ENCODE data around the gene IQSEC1. TPM values are rescaled to one million over a fixed set of nuclear protein-coding genes. Genes with fewer than 3 reads are reported as not detected.

The IQSEC1 gene
- total and polyA plus RNA-seq, 8 donors: 24.9 to 57.0 (median 34.2) TPM

GRCh38 chr3:13045904-13046568 lies 27.2 kb downstream of the IQSEC1 start:
- Histone ChIP-seq H3K27ac (no peak overlapping the region), H3K27me3 (no peaks in the 10 kb centered on the region), H3K4me3 (no peak overlapping the region), H3K4me1 (peaks cover 0 to 13% of the 10 kb centered on the region in 2 donors), H3K9me3 (no peaks in the 10 kb centered on the region), H3K36me3 (no peaks in the 10 kb centered on the region)
- ATAC-seq: peak; percentile 66
- TF ChIP-seq, protein P1, sequence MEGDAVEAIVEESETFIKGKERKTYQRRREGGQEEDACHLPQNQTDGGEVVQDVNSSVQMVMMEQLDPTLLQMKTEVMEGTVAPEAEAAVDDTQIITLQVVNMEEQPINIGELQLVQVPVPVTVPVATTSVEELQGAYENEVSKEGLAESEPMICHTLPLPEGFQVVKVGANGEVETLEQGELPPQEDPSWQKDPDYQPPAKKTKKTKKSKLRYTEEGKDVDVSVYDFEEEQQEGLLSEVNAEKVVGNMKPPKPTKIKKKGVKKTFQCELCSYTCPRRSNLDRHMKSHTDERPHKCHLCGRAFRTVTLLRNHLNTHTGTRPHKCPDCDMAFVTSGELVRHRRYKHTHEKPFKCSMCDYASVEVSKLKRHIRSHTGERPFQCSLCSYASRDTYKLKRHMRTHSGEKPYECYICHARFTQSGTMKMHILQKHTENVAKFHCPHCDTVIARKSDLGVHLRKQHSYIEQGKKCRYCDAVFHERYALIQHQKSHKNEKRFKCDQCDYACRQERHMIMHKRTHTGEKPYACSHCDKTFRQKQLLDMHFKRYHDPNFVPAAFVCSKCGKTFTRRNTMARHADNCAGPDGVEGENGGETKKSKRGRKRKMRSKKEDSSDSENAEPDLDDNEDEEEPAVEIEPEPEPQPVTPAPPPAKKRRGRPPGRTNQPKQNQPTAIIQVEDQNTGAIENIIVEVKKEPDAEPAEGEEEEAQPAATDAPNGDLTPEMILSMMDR (IDR thresholded peaks at IDR 0.05): no peak
- intact Hi-C loops (cut with DNase I): no loop called here
- DNase-seq: peak in 2 of 4 donors; percentile 53 to 83

GRCh38 chr3:13045241-13045903 lies 27.9 kb downstream of the IQSEC1 start:
- TF ChIP-seq, protein P1 (IDR thresholded peaks at IDR 0.05): no peak
- intact Hi-C loops (cut with DNase I): no loop called here
- H3K27me3 ChIP-seq: no peaks in the 10 kb centered on the region

GRCh38 chr3:13044496-13045240 lies 28.6 kb downstream of the IQSEC1 start:
- Histone ChIP-seq H3K4me1 (peaks cover 0 to 13% of the 10 kb centered on the region in 2 donors), H3K4me3 (no peak overlapping the region), H3K36me3 (no peaks in the 10 kb centered on the region), H3K27ac (no peak overlapping the region), H3K27me3 (no peaks in the 10 kb centered on the region), H3K9me3 (no peaks in the 10 kb centered on the region)
- ATAC-seq: no peak
- intact Hi-C loops (cut with DNase I): no loop called here
- TF ChIP-seq, protein P1 (IDR thresholded peaks at IDR 0.05): no peak
- no peak for DNase-seq

More at GRCh38 chr3:13045241-13045903, 27.9 kb downstream of the IQSEC1 start:
- H3K27ac ChIP-seq: no peak overlapping the region
- ATAC-seq (no peak), DNase-seq (peak in 1 of 4 donors; percentile 66)
- H3K36me3 ChIP-seq: no peaks in the 10 kb centered on the region
- no peak overlapping the region for H3K4me3 ChIP-seq
- no peaks in the 10 kb centered on the region for H3K9me3 ChIP-seq
- H3K4me1 ChIP-seq: peaks cover 0 to 13% of the 10 kb centered on the region in 2 donors

GRCh38 chr3:13043656-13044055 lies 29.6 kb downstream of the IQSEC1 start:
- peaks cover 0 to 13% of the 10 kb centered on the region in 2 donors for H3K4me1 ChIP-seq
- ATAC-seq (no peak), DNase-seq (no peak)
- no peak overlapping the region for H3K27ac ChIP-seq
- peaks cover 0 to 7% of the 10 kb centered on the region in 2 donors for H3K27me3 ChIP-seq
- no peak overlapping the region for H3K4me3 ChIP-seq
- H3K9me3 ChIP-seq: no peaks in the 10 kb centered on the region
- no peaks in the 10 kb centered on the region for H3K36me3 ChIP-seq
- TF ChIP-seq, protein P1 (IDR thresholded peaks at IDR 0.05): no peak
- intact Hi-C loops (cut with DNase I): no loop called here
